Lower leg skin (tissue), 4 donors: Measurements from ENCODE around the gene CIB1. TPM values are rescaled to one million over a fixed set of nuclear protein-coding genes. Genes with fewer than 3 reads are reported as not detected.
A peak's percentile ranks its signal among the peaks of the same experiment; 100 is the strongest.

Experiments used
- DNase-seq, 2 donors: peaks; one replicate each; pipeline ENCODE4 v3.0.0-alpha.2; 2019; ENCODE audit warnings: low spot score in 2 of 2
- H3K4me3 ChIP-seq: fragments of 200-600 bp; sonication (generic); 2 replicates; pipeline ENCODE4 v1.5.1; 2017; ENCODE audit warnings: mild to moderate bottlenecking, low read depth; ENCODE audit not compliant: poor library complexity, severe bottlenecking
- POLR2A ChIP-seq, 2 donors: fragments of 450-650 bp; IDR thresholded peaks; one replicate each; pipeline ENCODE4 v1.6.1; 2016 to 2017; ENCODE audit warnings: antibody characterized with exemption in 2 of 2, mild to moderate bottlenecking in 1 of 2, moderate library complexity in 1 of 2
- WGBS, 2 donors: methylation state at CpG; one replicate each; pipeline ENCODE4 v1.1.5; 2018; 5-methylcytosine and 5-hydroxymethylcytosine counted together
- intact Hi-C: fragments of 100-400 bp; cut with DNase I; formaldehyde crosslinking; loops from one replicate; pipeline ENCODE4 v1.15.0; 2023; ENCODE audit warnings: low total_unique reads
- total RNA-seq, 4 donors: library from RNA; depleted of rRNA; stranded (reverse); fragments of >200 nt; gene quantifications; one replicate each; pipeline ENCODE4 v1.1.0, GENCODE V29; 2016
- TF ChIP-seq, protein P1 (sequence below), 3 donors: fragments of 450-650 bp; IDR thresholded peaks; one replicate each; pipeline ENCODE4 v1.5.1; 2016; ENCODE audit warnings: antibody characterized with exemption in 3 of 3, mild to moderate bottlenecking in 3 of 3, moderate library complexity in 2 of 3

Gene CIB1
- total RNA-seq, 4 donors from 2014 or later, result 10.0 to 32.2 (median 22.9) TPM

DNA sequence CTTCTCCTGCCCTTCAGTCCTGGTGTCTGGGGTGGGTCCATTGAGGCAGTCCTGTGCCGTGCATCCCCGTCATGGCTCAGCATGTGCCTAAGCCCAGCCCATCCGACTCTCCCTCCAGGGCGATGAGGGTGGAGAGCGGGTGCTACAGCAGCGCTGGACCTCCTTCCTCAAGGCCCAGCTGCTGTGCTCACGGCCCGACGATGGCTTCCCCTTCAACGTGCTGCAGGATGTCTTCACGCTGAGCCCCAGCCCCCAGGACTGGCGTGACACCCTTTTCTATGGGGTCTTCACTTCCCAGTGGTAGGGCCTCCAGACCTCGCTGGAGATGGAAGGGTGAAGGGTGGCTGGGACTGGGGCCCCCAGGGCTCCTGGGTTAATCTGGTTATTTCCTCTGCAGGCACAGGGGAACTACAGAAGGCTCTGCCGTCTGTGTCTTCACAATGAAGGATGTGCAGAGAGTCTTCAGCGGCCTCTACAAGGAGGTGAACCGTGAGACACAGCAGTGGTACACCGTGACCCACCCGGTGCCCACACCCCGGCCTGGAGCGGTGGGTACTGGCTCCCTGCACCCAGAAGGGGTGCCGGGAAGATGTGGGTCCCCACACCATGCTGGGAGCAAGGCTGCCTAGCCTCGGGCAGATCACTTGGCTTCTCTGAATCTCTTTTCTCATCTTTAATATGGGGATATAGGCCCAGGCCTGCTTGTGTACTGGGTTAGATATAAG, 10.1 kb downstream of the CIB1 start:
- DNase-seq, result no peak
- no peak overlapping the region for H3K4me3 ChIP-seq
- TF ChIP-seq, protein P1, sequence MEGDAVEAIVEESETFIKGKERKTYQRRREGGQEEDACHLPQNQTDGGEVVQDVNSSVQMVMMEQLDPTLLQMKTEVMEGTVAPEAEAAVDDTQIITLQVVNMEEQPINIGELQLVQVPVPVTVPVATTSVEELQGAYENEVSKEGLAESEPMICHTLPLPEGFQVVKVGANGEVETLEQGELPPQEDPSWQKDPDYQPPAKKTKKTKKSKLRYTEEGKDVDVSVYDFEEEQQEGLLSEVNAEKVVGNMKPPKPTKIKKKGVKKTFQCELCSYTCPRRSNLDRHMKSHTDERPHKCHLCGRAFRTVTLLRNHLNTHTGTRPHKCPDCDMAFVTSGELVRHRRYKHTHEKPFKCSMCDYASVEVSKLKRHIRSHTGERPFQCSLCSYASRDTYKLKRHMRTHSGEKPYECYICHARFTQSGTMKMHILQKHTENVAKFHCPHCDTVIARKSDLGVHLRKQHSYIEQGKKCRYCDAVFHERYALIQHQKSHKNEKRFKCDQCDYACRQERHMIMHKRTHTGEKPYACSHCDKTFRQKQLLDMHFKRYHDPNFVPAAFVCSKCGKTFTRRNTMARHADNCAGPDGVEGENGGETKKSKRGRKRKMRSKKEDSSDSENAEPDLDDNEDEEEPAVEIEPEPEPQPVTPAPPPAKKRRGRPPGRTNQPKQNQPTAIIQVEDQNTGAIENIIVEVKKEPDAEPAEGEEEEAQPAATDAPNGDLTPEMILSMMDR (IDR thresholded peaks at IDR 0.05), result no peak
- TF ChIP-seq POLR2A (IDR thresholded peaks at IDR 0.05), result no peak
- 86 to 88% methylated on average over 22 of the region's 22 CpGs for WGBS, 2 donors
- intact Hi-C loops, result no loop called here

DNA sequence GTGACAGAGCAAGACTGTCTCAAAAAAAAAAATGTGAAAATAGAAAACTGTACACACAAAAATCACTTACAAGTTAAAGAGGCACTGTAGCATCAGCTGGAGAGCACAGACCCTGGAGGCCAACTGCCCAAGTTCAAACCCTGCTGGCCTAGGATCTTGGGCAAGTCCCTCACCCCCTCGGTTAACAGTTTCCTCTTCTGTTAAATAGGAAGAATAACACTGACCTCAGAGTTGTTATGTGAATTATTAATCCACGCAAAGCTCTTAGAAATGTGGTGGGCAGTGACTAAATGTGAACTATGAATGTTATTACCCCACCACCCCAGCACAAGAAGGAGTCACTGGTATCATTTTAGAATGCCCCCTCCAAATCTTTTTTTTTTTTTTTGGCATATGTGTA, 11.2 kb downstream of the CIB1 start:
- no peak for DNase-seq
- 88 to 89% methylated on average over 2 of the region's 2 CpGs for WGBS, 2 donors
- intact Hi-C loops, result no loop called here
- no peak overlapping the region for H3K4me3 ChIP-seq
- no peak for TF ChIP-seq POLR2A (IDR thresholded peaks at IDR 0.05)
- TF ChIP-seq, protein P1 (IDR thresholded peaks at IDR 0.05), result no peak

DNA sequence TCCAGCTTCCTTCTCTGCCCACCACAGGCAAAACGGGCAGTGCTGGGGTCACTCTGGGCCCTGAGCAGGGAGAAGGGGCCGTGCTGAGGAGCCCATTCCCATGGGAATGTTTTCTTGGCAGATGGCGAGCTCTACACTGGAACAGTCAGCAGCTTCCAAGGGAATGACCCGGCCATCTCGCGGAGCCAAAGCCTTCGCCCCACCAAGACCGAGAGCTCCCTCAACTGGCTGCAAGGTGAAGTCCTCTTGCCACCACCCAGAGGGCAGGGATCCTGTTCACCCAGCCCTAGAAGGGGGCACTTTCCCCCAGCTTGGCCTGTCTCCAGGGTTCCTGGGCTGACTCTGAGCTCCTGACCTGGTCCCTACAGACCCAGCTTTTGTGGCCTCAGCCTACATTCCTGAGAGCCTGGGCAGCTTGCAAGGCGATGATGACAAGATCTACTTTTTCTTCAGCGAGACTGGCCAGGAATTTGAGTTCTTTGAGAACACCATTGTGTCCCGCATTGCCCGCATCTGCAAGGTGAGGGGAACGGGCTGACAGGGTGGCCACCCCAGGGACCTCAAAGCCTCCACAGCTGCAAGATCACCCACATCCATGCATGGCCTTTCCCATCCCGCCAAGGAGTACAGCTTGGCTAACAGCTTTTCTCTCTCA, 12.4 kb downstream of the CIB1 start:
- WGBS, 2 donors, result 48 to 62% methylated on average over 12 to 14 of the region's 14 CpGs
- intact Hi-C loops, result no loop called here
- no peak for TF ChIP-seq POLR2A (IDR thresholded peaks at IDR 0.05)
- TF ChIP-seq, protein P1 (IDR thresholded peaks at IDR 0.05), result peak in 1 of 3 donors; percentile 47
- peak in 1 of 2 donors; percentile 91 for DNase-seq
- no peak overlapping the region for H3K4me3 ChIP-seq

DNA sequence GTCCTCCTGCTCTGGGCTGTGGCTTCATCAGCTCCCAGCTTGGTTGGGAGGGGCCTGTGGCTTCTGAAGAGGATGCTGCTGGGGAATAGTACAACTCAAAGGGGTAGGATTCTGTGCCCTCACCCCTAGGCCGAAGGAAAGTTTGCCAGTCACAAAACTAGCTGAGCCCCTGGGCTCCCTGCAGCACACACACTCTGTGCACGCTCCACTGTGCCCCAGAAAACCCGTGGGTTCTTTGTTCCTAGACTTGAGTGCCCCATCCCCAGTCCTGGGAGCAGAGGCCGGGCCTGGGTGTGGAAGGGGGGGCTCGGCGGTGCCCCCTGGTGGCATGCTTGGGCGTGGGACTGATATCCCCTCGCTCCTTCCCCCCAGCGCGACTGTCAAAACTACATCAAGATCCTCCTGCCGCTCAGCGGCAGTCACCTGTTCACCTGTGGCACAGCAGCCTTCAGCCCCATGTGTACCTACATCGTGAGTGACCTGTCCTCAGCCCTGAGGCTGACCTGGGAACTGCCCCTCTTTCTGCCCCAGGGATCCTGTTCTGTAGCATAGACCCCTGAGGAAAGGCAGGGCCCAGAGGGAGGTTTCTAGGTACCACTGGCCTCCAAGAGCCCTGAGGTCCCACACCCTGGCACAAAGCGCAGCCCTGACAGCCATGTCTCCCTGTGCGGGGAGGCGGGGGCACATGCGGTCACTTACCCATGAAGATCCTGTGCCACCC, 14.2 kb downstream of the CIB1 start:
- 68 to 70% methylated on average over 8 to 17 of the region's 17 CpGs for WGBS, 2 donors
- no peak for TF ChIP-seq POLR2A (IDR thresholded peaks at IDR 0.05)
- TF ChIP-seq, protein P1 (IDR thresholded peaks at IDR 0.05), result no peak
- intact Hi-C loops, result no loop called here
- H3K4me3 ChIP-seq, result no peak overlapping the region
- no peak for DNase-seq

DNA sequence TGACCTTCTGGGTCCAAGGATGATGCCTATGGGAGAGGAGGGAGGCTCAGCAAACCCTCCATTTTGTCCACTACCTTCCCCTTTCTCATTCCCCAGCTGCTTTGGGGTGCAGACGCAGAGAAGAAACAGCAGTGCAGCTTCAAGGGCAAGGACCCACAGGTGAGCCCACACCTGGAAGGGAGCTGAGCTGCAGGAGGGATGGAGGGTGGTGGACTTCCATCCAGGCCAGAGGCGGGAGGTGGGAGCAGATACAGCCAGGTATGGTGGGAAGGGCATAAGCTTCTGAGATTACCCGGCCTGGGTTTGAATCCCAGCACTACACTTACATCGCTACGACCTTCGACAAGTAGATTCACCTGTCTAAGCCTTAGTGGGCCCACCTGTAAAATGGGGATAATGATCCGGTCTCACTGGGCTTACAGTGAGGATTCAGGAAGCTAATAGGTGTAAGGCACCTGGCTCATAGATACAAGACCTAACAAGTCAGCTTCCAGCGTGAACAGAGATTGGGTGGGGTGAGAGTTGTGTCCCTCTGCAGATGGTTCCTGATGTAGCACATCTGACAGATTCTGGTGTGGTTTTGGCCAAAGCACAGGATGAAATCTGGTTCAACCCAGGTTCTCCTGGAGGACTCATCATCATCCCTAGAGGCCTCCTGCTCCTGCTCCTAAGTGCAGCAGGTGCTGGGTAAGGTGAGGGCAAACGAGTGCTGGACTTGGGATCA, 15.9 kb downstream of the CIB1 start:
- 72 to 82% methylated on average over 9 of the region's 9 CpGs for WGBS, 2 donors
- intact Hi-C loops, result no loop called here
- TF ChIP-seq, protein P1 (IDR thresholded peaks at IDR 0.05), result no peak
- no peak for TF ChIP-seq POLR2A (IDR thresholded peaks at IDR 0.05)
- no peak for DNase-seq
- no peak overlapping the region for H3K4me3 ChIP-seq
